AG09309 (cell line): ENCODE measurements around the gene RSPRY1.

Experiments used
- DNase-seq: peaks from one replicate; pipeline ENCODE4 v3.0.0-alpha.2; 2010; ENCODE audit warnings: low read depth
- H3K4me3 ChIP-seq: 2 replicates; pipeline ENCODE4 v1.5.1; 2011; ENCODE audit warnings: mild to moderate bottlenecking, low read depth, low read length, moderate library complexity; ENCODE audit not compliant: control insufficient read depth
- TF ChIP-seq, protein P1 (sequence below): IDR thresholded peaks from 2 replicates; pipeline ENCODE4 v1.5.1; 2011; ENCODE audit warnings: mild to moderate bottlenecking, low read depth, low read length, inconsistent platforms; ENCODE audit not compliant: insufficient read depth, control insufficient read depth; ENCODE audit errors: missing control alignments

Gene RSPRY1

DNA sequence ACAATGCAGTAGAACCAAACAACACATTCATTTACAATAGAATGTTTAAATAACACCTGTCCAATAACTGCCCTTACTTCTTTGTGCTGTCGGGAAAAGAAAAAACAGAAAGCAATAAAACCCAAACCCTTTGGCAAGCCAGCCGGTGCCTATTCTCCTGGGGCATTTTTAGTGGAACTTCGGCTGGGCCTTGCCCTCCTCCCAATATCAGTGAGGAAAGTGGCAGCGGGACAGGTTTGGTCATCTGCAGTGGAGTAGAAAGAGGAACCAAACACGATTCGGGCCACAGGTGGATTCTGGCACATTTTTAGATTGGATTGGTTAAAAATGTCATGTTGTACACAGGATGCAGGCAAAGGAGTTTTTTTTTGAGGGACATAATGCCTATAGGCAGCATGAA lies 32.3 kb upstream of the RSPRY1 start:
- TF ChIP-seq, protein P1, sequence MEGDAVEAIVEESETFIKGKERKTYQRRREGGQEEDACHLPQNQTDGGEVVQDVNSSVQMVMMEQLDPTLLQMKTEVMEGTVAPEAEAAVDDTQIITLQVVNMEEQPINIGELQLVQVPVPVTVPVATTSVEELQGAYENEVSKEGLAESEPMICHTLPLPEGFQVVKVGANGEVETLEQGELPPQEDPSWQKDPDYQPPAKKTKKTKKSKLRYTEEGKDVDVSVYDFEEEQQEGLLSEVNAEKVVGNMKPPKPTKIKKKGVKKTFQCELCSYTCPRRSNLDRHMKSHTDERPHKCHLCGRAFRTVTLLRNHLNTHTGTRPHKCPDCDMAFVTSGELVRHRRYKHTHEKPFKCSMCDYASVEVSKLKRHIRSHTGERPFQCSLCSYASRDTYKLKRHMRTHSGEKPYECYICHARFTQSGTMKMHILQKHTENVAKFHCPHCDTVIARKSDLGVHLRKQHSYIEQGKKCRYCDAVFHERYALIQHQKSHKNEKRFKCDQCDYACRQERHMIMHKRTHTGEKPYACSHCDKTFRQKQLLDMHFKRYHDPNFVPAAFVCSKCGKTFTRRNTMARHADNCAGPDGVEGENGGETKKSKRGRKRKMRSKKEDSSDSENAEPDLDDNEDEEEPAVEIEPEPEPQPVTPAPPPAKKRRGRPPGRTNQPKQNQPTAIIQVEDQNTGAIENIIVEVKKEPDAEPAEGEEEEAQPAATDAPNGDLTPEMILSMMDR: no peak
- H3K4me3 ChIP-seq: no peak overlapping the region
- no peak for DNase-seq

DNA sequence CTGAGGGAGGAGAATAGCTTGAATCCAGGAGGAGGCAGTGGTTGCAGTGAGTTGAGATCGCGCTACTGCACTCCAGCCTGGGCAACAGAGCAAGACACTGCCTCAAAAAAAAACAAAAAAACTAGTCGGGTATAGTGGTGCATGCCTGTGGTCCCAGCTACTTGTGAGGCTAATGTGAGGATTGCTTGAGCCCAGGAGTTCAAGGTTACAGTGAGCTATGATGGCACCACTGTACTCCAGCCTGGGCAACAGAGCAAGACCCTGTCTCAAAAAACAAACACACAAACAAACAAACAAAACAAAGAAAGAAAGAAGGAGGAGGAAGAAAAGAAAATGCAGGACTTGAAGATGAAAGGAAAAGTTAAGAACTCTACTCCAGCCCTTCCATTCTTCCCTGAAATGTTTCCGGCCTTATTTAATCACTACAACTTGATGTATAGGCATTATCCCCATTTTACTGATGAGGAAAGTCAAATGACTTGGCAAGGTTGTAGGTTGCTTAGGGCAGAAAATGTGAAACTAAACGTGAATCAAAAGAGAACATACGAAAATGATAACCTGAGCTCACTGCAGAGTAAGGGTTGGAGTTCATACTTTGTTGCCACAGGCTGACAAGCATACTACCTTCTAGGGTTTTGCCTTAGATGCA lies 30.3 kb upstream of the RSPRY1 start:
- TF ChIP-seq, protein P1: no peak
- no peak for DNase-seq
- no peak overlapping the region for H3K4me3 ChIP-seq

- TF ChIP-seq, protein P1: no peak
- H3K4me3 ChIP-seq: no peak overlapping the region
- no peak for DNase-seq
These were observed 29.8 kb upstream of the RSPRY1 start for GRCh38 chr16:57156351-57156703.

GRCh38 chr16:57157533-57157932 lies 28.6 kb upstream of the RSPRY1 start:
- no peak for DNase-seq
- no peak overlapping the region for H3K4me3 ChIP-seq
- TF ChIP-seq, protein P1: no peak

DNA sequence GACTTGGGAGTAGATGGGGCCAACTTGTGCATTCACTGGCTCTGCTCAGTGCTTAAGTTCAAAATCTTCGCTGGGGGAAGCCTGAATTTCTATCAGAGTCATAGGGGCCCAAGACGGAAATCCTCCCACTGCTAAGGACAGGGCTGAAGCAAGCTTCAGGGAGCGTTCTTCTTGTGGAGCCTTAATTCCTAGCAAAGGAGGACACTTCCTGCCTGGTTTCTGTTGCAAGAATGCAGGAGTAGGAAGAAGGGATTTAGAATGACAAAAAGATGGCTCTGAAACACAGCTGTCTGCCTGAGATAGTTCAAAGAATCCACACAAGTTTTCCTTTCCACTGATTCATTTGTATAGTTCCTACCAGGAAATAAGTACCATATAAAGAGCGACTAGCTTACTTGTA lies 26.7 kb upstream of the RSPRY1 start:
- DNase-seq: no peak
- TF ChIP-seq, protein P1: no peak
- H3K4me3 ChIP-seq: no peak overlapping the region

GRCh38 chr16:57163842-57164241 lies 22.3 kb upstream of the RSPRY1 start:
- TF ChIP-seq, protein P1: no peak

DNA sequence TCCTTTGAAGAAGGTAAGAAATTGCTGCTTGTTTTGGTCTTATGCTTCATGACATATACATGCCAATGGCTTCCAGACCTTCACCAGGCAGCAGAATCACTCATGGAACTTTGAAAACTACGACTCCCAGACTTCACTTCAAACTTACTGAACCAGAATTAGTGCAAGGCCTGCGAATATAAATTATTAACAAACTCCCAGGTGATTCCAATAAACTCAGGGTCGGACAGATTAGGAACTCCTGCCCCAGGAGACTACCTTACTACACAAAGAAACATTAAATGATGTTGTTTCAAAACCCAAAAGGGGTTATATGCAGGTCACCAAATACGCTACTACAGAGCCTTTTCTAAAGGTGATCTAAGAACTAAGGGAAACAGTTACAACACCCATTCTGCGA lies 20.6 kb upstream of the RSPRY1 start:
- DNase-seq: no peak
- no peak overlapping the region for H3K4me3 ChIP-seq
- TF ChIP-seq, protein P1: no peak

More at GRCh38 chr16:57163842-57164241, 22.3 kb upstream of the RSPRY1 start:
- DNase-seq: no peak
- no peak overlapping the region for H3K4me3 ChIP-seq
